GM06990 (cell line): ENCODE measurements around the gene FUT8.

ENCODE experiments used
- DNase-seq: peaks from one replicate; pipeline ENCODE4 v3.0.0-alpha.2; 2011; ENCODE audit not compliant: insufficient read length; ENCODE audit errors: extremely low read depth
- H3K27me3 ChIP-seq: replicated peaks from 2 replicates; pipeline ENCODE4 v1.6.0; 2011; ENCODE audit warnings: low read length; ENCODE audit not compliant: control insufficient read depth, insufficient read depth
- H3K36me3 ChIP-seq: 2 replicates; pipeline ENCODE4 v1.5.1; 2011; ENCODE audit warnings: low read length; ENCODE audit not compliant: control insufficient read depth, insufficient read depth
- H3K4me3 ChIP-seq: replicated peaks from 2 replicates; pipeline ENCODE4 v1.5.1; 2011; ENCODE audit warnings: low read depth, mild to moderate bottlenecking, control low read depth, low read length
- TF ChIP-seq, protein P1 (sequence below): IDR thresholded peaks from 2 replicates; pipeline ENCODE4 v1.5.1; 2011; ENCODE audit warnings: low read length, control low read depth, mild to moderate bottlenecking, inconsistent platforms; ENCODE audit not compliant: insufficient read depth, poor library complexity, severe bottlenecking

FUT8 gene

GRCh38 chr14:65412032-65412846 lies at the start of gene FUT8:
Gene FUT8, plus strand, starts transcription at chr14:65412730. Its CDS starts 148,834 bp downstream, at chr14:65561564.
- no peaks in the 10 kb centered on the region for H3K36me3 ChIP-seq
- DNase-seq: peak; percentile 97
- no peaks in the 10 kb centered on the region for H3K27me3 ChIP-seq
- H3K4me3 ChIP-seq: peak within 1 kb of the TSS; percentile 87
- TF ChIP-seq, protein P1, sequence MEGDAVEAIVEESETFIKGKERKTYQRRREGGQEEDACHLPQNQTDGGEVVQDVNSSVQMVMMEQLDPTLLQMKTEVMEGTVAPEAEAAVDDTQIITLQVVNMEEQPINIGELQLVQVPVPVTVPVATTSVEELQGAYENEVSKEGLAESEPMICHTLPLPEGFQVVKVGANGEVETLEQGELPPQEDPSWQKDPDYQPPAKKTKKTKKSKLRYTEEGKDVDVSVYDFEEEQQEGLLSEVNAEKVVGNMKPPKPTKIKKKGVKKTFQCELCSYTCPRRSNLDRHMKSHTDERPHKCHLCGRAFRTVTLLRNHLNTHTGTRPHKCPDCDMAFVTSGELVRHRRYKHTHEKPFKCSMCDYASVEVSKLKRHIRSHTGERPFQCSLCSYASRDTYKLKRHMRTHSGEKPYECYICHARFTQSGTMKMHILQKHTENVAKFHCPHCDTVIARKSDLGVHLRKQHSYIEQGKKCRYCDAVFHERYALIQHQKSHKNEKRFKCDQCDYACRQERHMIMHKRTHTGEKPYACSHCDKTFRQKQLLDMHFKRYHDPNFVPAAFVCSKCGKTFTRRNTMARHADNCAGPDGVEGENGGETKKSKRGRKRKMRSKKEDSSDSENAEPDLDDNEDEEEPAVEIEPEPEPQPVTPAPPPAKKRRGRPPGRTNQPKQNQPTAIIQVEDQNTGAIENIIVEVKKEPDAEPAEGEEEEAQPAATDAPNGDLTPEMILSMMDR: peak; percentile 67

GRCh38 chr14:65366802-65367565 lies 45.5 kb upstream of the FUT8 start:
- Histone ChIP-seq H3K36me3 (no peaks in the 10 kb centered on the region), H3K4me3 (no peak overlapping the region), H3K27me3 (no peaks in the 10 kb centered on the region)
- TF ChIP-seq, protein P1: no peak
- DNase-seq: no peak

DNA sequence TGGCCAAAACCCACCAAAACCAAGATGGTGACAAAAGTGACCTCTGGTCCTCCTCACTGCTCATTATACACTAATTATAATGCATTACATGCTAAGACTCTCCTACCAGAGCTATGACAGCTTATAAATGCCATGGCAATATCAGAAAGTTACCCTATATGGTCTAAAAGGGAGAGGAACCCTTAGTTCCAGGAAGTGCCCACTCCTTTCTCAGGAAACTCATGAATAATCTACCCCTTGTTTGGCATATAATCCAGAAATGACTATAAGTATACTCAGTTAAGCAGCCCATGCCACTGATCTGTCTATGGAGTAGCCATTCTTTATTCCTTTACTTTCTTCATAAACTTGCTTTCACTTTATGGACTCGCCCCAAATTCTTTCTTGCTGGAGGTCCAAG lies 43.0 kb upstream of the FUT8 start:
- H3K36me3 ChIP-seq: no peaks in the 10 kb centered on the region; the same call in 1 of the 2 replicates
- H3K4me3 ChIP-seq: no peak overlapping the region
- no peaks in the 10 kb centered on the region for H3K27me3 ChIP-seq
- TF ChIP-seq, protein P1: no peak
- no peak for DNase-seq

DNA sequence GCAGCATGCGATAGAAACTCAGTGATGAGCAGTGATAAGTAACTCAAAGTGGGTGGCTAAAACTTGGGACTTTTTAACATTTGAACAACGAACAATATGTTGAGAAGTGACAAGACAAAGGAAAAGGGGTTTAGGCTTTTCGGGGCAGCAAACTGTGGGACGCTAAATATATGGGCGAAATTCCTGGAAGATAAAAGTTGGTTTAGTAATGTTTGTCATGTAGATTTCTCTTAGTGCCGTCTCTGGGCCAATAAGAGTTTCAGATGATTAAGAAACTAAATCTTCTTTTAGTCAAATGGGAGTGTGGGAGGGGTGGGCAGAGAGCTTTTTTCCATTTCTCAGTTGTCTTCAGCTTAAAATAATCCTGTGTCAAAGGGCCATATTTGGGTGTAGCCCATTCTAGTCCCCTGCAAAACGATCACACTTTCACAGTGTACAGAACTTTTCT lies 41.7 kb upstream of the FUT8 start:
- Histone ChIP-seq H3K36me3 (no peaks in the 10 kb centered on the region; the same call in 1 of the 2 replicates), H3K27me3 (no peaks in the 10 kb centered on the region), H3K4me3 (no peak overlapping the region)
- no peak for DNase-seq
- TF ChIP-seq, protein P1: no peak

GRCh38 chr14:65371784-65372183 lies 40.7 kb upstream of the FUT8 start:
- no peaks in the 10 kb centered on the region for H3K27me3 ChIP-seq
- TF ChIP-seq, protein P1: no peak
- H3K4me3 ChIP-seq: no peak overlapping the region
- no peaks in the 10 kb centered on the region; the same call in none of the 2 replicates for H3K36me3 ChIP-seq
- no peak for DNase-seq
